ENCODE results near the gene MGAT5.

MGAT5 gene

DNA sequence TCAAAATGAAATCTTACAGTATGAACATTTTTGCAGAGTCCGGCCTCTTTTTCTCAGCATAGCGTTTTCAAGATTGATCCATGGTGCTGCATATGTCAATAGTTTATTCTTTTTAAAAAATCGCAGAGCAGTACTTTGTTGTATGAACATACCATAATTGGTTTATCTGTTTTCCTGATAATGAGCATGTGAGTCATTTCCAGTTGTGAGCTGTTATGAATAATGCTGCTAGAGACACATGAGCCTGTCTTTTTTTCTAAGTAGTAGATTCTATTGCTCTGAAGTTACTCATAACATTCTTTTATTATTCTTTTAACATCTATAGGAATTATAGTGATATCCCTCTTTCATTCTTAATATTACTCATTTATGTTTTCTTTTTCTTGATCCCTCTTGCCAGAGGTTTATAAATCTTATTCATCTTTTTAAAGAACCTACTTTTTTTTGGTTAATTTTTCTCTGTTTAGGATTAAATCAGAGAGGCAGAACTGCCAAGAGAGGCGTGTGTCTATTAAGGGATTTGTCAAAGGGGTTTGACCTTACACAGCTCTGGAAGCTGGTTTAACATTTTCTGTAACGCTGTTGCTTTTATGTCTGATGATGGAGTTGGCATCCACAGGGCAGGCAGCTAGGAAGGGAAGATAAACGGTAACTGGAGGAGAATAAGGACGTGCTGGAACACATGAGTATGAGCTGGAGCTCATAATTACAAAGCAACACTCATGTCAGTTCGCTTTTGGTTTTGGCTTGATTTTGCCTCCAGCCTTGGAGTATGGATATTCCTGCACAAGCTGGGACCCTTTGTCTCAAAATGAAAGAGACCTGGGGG is 47.4 kb downstream of the MGAT5 start:
- no peak for DNase-seq (ENCODE audit: low read depth in 2 of 2, low spot score in 1 of 2)

DNA sequence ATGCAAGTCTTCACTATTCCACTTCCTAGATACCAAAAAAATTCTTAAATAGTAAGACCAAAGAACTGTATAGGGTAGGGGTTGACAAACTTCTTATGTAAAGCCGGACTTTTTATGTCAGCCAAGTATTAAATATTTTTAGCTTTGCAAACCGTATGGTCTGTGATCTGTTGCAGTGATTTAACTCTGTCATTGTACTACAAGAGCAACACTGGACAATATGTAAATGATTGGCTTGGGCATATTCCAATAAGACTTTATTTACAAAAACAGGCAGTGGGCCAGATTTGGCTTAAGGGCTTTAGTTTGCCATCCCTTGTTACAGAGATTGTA is 48.0 kb downstream of the MGAT5 start:
- no peak for DNase-seq (ENCODE audit: low read depth in 2 of 2, low spot score in 1 of 2)

GRCh38 chr2:134304394-134305108 is 50.7 kb downstream of the MGAT5 start:
- no peak for DNase-seq (ENCODE audit: low read depth in 2 of 2, low spot score in 1 of 2)

DNA sequence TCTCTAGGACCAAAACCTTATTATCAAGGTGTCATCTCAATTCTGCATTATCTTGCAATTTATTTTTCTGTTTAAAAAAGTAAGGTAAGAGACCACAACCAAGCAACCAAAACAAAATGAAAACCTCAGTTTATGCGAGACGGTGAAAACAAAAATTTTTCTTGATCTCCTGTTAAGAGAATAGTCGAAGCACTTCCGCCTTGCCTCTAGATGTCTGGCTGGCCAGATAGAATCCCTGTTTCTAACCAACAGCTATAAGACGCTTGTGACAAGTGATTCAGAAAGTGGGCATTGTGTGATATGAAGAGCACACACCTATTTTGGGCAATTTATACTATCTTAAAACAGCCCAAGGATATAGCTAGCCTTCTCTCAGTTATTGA is 51.2 kb downstream of the MGAT5 start:
- no peak for DNase-seq (ENCODE audit: low read depth in 2 of 2, low spot score in 1 of 2)

- no peak for DNase-seq (ENCODE audit: low read depth in 2 of 2, low spot score in 1 of 2)
Measured at GRCh38 chr2:134306521-134306920, 52.6 kb downstream of the MGAT5 start.

GRCh38 chr2:134307334-134307733 is 53.5 kb downstream of the MGAT5 start:
- no peak for DNase-seq (ENCODE audit: low read depth in 2 of 2, low spot score in 1 of 2)

- no peak for DNase-seq (ENCODE audit: low read depth in 2 of 2, low spot score in 1 of 2)
Measured at GRCh38 chr2:134308474-134309385, 54.9 kb downstream of the MGAT5 start.

DNA sequence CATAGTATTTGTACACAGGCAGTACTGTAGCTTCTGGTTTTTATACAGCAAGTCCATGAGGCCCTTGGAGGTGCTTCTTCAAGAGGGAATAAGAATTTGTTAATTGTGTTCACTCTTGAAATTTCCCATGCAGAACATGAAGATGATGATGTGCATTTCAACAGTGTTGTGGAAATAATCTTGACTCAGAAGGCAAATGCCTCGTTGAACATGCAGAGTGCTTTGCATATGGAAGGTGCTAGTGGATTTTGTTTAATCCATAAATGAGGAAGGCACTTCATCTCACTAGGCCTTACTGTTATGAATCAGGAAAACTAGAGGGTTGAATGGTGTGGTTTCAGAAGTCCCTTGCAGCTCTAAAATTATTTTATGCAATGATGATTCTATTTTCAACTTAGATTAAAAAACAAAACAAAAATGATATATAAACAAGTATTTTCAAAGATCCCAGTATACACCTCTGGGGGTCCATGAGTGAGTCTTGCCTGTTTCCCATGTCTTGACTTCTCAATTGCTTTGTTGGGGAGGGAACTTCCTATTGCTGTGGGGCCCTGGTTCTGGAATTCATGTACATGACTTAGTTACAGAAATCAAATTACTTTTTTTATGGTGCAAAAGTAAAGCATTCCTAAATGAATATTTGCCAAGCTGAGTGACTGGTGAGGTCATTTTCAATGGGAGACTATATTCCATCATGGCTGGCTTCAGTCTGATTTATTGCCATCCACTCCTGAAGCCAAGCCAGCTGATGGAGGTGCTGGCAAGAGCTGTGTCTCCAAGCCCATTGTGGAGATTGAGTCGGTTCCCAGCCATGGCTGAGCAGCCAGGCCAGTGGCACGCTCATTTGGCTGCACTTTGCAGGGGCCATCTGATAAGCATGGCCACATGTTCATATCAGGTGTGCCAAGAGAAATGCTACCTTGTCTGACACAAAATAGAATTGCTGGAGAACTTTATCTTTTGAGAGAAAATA is 56.5 kb downstream of the MGAT5 start:
- no peak for DNase-seq (ENCODE audit: low read depth in 2 of 2, low spot score in 1 of 2)

DNA sequence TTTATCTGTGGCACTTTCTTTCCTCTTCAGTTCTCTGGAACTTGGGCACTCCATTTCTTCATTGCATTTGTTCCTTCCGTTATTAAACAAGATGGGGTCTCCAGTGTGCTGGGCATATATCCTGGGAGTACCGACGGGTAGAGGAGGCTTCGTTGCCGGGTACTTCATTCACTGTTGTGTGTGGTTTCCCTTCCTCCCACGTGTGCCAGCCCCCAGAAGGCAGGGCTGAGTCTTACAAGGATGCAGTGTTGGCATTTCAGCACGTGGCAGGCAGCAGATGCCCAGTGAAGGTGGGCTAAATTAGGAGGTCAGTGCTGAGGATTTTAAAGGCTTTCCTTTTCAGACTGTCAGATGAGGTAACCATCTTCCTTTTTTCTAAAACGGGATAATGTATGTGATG is 58.6 kb downstream of the MGAT5 start:
- no peak for DNase-seq (ENCODE audit: low read depth in 2 of 2, low spot score in 1 of 2)

DNA sequence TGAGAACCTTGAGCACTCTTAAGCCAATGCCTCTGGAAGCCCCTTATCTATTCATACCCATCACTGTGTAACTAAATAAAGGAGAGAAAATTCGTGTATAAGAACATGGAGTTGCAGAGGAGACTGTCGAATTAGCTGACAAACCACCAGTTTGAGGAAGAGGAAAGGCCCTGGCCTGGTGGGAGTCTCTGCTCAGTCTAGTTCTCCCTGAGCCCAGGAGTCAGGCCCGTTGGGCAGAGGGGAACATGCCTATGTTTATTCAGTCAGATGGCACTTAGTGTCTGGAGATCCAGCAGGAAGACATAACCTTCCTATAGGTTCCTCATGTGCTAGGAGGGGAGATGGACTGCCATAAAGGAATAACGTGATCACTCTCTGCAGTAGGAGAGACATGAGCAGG is 60.3 kb downstream of the MGAT5 start:
- no peak for DNase-seq (ENCODE audit: low read depth in 2 of 2, low spot score in 1 of 2)

DNA sequence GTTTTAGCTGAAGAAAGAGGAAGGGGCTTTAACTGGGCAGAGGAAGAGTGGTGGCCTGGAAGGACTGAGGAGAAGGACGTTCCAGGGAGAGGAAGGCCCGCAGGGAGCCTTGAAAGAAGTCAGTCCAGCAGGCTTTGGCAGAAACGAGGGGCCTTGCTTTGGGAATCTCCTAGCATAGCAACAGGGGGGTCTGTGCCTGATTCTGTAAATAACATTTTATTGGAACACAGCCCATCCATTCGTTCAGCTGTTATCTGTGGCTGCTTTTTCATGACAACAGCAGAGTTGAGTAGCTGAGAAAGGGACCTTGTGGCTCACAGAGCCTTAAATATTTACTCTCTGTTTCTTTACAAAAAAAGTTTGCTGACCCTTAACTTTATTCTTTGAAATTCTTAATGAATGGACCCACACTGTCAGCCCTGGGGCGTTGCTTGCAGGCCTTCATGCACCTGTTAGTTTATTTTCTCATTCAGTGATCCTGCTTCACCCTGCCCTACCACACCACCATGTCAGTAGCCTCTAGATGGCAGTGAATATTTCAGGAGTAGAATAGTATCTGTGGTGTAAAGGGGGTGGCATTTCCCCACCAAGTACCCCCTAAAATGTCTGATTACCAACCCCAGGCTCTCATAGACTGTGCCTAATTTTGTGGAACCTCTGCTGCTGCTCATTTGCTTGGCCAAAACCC is 61.0 kb downstream of the MGAT5 start:
- DNase-seq (ENCODE audit: low read depth in 2 of 2, low spot score in 1 of 2), result no peak

GRCh38 chr2:134315471-134315870 is 61.6 kb downstream of the MGAT5 start:
- no peak for DNase-seq (ENCODE audit: low read depth in 2 of 2, low spot score in 1 of 2)

DNA sequence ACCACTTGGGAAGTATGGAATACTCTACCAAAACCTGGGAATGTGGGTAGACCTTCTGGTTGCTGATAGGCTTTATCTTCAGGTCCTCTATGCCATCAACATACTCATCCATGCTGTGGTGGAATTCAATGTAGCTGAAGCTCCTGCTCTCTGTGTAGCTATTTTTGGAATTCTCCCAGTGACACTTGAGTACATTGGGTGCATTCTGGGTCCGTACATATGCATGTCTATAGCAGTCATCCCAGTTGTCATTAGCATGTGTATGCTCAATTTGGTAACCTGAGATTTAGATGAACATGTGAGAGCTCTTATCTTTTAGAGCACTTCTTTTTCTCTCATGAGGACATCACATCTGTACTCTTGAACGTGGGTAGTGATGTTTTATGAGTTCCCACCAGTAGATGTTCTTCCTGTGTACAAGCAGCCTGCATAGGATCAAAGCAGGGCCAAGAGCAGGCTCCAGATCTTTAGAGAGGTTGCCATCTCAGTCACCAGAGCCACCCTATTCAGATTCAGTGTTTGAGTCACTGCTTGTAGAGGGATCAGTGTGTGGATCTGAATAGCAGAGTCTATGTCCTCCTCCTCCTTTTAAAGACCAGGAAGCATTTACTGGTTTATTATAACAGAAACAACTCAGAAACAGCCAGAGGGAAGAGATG is 65.9 kb downstream of the MGAT5 start:
- no peak for DNase-seq (ENCODE audit: low read depth in 2 of 2, low spot score in 1 of 2)

- DNase-seq (ENCODE audit: low read depth in 2 of 2, low spot score in 1 of 2), result no peak
Measured at GRCh38 chr2:134320930-134321329, 67.1 kb downstream of the MGAT5 start.

- DNase-seq (ENCODE audit: low read depth in 2 of 2, low spot score in 1 of 2), result no peak
Measured at GRCh38 chr2:134323777-134324176, 69.9 kb downstream of the MGAT5 start.

GRCh38 chr2:134324430-134324829 is 70.6 kb downstream of the MGAT5 start:
- DNase-seq (ENCODE audit: low read depth in 2 of 2, low spot score in 1 of 2), result no peak

DNA sequence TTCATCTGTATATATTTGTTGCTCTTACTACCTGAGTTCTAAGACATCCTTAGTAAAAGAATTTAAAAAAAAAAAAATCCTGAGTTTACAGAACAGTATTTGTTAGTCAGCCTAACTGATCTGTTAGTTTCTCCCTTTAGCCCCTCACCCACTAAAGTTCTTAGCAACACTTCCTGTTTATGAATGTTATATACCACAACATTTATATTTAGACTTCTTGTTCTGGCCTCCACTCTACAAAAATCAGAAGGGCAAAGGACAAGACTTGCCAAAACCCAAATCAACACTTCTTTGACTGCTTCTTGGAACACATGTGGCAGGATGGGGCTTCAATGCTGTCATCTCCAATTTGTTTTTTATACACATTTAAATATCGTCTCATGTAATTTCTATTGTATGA is 71.1 kb downstream of the MGAT5 start:
- DNase-seq (ENCODE audit: low read depth in 2 of 2, low spot score in 1 of 2), result no peak

DNA sequence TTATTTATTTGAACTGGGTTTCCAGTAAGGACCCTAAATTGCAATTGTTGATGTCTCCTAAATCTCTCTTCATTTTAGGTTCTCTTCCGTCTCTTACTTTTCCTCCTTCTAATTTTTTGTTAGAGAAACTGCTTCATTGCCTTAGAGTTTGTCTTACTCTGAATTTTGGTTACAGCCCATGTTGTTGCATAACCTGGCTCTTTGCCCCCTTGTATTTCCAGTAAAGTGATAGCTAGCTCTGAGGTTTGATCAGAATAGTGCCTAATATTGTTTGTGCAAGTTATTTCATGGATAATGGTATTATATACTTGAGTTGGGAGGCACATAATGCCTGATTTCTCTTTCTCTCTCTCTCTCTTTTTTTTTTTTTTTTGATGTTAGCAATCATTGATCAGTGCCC is 71.8 kb downstream of the MGAT5 start:
- DNase-seq (ENCODE audit: low read depth in 2 of 2, low spot score in 1 of 2), result no peak

- no peak for DNase-seq (ENCODE audit: low read depth in 2 of 2, low spot score in 1 of 2)
Measured at GRCh38 chr2:134327367-134327766, 73.5 kb downstream of the MGAT5 start.

GRCh38 chr2:134331081-134331480 is 77.2 kb downstream of the MGAT5 start:
- no peak for DNase-seq (ENCODE audit: low read depth in 2 of 2, low spot score in 1 of 2)

Data from stimulated activated CD8-positive, alpha-beta memory T cell treated with anti-CD3 and anti-CD28 coated beads, Interleukin-4, amount 100 ng/mL, for 1 hour (primary cell).